GM19240 (cell line): ENCODE results near the gene GKN1.

Experiments
- DNase-seq: peaks from one replicate; pipeline ENCODE4 v3.0.0; 2011; ENCODE audit warnings: low spot score; ENCODE audit not compliant: insufficient read length

GKN1 gene

GRCh38 chr2:69007169-69007568 is 32.7 kb downstream of the GKN1 start:
- no peak for DNase-seq

GRCh38 chr2:69007603-69008002 is 33.2 kb downstream of the GKN1 start:
- no peak for DNase-seq

GRCh38 chr2:69010437-69011194 is 36.2 kb downstream of the GKN1 start:
- DNase-seq: no peak

- DNase-seq: no peak
These were observed 37.2 kb downstream of the GKN1 start for GRCh38 chr2:69011611-69012157.

- DNase-seq: no peak
These were observed 38.1 kb downstream of the GKN1 start for GRCh38 chr2:69012310-69013141.

- DNase-seq: no peak
These were observed 38.9 kb downstream of the GKN1 start, which contains the start of gene ANTXR1 for GRCh38 chr2:69013142-69013839. Gene ANTXR1, plus strand, starts transcription at chr2:69013179. Its CDS starts 321 bp downstream, at chr2:69013500.

GRCh38 chr2:69013840-69014821 is 39.7 kb downstream of the GKN1 start:
- no peak for DNase-seq

GRCh38 chr2:69017080-69017479 is 42.6 kb downstream of the GKN1 start:
- no peak for DNase-seq

GRCh38 chr2:69017835-69018234 is 43.4 kb downstream of the GKN1 start:
- no peak for DNase-seq

- no peak for DNase-seq
These were observed 44.3 kb downstream of the GKN1 start for GRCh38 chr2:69018678-69019095.

- no peak for DNase-seq
These were observed 46.3 kb downstream of the GKN1 start for GRCh38 chr2:69020496-69021426.

- DNase-seq: no peak
These were observed 47.3 kb downstream of the GKN1 start for GRCh38 chr2:69021727-69022126.

- DNase-seq: no peak
These were observed 48.1 kb downstream of the GKN1 start for GRCh38 chr2:69022548-69022947.

GRCh38 chr2:69023236-69023635 is 48.8 kb downstream of the GKN1 start:
- DNase-seq: no peak

GRCh38 chr2:69026026-69026425 is 51.6 kb downstream of the GKN1 start:
- peak; percentile 10 for DNase-seq

- no peak for DNase-seq
These were observed 52.4 kb downstream of the GKN1 start for GRCh38 chr2:69026691-69027459.
